ENCODE measurements around the gene LRCH1. TPM values are rescaled to one million over a fixed set of nuclear protein-coding genes. Genes with fewer than 3 reads are reported as not detected.
"Not testable (repeated sequence)": the region's sequence is repeated elsewhere in the genome, so short reads cannot be mapped to it uniquely, and the experiment has no call there.

Gene LRCH1, protein sequence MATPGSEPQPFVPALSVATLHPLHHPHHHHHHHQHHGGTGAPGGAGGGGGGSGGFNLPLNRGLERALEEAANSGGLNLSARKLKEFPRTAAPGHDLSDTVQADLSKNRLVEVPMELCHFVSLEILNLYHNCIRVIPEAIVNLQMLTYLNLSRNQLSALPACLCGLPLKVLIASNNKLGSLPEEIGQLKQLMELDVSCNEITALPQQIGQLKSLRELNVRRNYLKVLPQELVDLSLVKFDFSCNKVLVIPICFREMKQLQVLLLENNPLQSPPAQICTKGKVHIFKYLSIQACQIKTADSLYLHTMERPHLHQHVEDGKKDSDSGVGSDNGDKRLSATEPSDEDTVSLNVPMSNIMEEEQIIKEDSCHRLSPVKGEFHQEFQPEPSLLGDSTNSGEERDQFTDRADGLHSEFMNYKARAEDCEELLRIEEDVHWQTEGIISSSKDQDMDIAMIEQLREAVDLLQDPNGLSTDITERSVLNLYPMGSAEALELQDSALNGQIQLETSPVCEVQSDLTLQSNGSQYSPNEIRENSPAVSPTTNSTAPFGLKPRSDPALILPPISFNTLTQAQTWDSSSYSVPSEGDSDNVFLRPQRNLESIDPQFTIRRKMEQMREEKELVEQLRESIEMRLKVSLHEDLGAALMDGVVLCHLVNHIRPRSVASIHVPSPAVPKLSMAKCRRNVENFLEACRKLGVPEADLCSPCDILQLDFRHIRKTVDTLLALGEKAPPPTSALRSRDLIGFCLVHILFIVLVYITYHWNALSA
- 16.0 and 17.1 TPM in 2 replicates for total RNA-seq

DNA sequence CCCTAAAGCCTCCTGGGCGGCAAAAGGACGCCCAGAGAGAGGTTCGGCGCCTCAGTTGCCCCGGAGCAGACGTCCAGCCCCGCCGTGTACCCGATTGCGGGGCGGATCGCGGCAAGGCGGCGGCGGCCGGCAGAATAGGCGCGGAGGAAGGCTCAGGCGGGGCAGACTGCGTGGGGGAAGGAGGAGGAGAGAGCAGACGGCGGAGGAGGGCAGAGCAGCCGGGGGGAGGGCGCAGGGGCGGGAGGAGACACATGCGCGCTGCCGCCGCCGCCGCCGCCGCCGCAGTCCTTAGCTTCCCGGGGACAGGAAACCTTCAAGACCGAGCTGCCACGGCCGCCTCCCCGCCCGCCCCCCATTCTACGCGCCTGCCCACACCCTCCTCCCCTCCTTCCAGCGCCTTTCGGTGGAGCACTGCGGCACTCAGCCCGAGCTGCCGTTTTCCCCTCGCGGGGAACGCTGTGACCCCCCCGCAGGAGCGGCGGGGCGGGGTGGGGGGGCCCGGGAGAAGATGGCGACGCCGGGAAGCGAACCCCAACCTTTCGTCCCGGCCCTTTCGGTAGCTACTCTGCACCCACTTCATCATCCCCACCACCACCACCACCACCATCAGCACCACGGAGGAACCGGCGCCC is at the start of gene LRCH1:
TSS of gene LRCH1 (plus strand) at position 282 of the 632 bp plus-strand sequence. CDS start at position 509, 227 bp downstream.
- intact Hi-C loops (cut with micrococcal nuclease) = loop anchor here (1.0 to 10.0 kb wide), 9 partner anchors 39 to 501 kb away; partner anchors contain the start of genes LCP1 and ZC3H13

DNA sequence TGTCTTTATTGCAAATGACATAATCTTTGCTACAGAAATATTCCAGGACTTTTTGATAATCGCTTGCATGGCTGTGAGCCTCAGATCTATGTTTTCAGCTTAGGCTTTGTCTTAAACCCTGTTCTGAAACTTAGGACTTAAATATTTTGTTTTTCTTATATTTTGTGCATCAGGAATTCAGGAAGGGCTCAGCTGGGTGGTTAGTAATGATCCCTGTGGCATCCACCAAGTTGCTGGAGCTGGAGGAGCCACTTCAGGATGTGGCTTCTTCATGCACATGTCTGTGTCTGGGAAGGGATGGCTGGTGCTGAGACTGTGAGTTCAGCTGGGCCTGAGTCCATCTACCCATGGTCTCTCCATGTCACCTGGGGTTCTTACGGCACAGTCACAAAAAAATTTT is 48.9 kb upstream of the LRCH1 start:
- intact Hi-C loops (cut with micrococcal nuclease) = no loop called here

DNA sequence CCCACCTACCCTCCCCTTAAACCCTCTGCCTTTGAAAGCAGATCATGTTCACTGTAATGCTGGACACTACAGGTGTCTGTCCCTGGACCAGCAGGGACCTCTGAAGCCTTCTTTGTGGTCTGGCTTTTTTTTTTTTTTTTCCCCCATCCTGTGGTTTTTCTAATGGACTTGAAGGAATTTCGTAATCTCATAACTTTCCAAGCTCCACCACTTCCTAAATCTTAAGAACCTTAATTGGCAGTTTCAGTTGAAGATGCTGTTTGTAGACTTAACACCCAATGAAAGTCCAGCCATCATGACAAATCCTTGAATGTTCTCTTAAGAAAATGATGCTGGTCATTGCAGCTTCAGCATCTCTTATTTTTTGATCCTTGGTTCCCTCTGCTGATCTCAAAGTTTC is 45.0 kb upstream of the LRCH1 start:
- intact Hi-C loops (cut with micrococcal nuclease) = no loop called here

DNA sequence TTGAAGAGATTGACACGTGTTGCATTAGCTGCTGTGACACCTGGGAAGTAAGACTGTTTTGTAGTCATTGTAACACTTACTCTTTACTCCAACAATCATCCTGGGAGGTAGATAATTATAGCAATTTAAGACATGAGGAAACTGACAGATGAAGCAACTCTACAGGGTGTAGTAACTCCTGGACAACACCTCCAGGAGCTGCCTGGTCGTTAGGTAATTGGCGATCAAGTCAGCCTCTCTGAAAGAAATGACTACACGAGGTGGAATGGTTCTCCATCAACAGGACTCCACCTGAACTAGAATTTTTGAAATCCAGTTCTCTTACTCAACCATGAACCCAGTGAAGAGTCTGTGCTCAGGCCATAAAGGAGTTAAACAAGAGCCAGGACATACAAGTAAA is 43.0 kb upstream of the LRCH1 start:
- intact Hi-C loops (cut with micrococcal nuclease) = no loop called here

DNA sequence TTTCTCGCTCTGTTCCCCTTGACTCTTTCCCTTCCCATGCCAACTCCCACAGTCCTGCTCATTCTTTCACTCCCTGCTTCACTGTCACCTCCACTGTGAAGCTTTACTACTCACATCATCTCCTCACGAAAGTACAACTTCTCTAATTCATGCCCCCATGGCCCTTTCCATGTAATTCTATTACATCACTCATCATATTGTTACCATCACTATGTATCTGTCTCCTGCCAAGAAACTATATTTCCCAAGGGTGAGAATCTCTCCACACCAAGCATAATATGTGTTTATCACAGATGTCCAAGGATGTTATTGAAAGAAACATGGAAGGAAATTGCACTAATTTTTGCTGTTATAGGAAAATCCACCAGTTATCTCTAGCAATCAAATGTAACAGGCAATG is 37.2 kb upstream of the LRCH1 start:
- intact Hi-C loops (cut with micrococcal nuclease) = no loop called here

DNA sequence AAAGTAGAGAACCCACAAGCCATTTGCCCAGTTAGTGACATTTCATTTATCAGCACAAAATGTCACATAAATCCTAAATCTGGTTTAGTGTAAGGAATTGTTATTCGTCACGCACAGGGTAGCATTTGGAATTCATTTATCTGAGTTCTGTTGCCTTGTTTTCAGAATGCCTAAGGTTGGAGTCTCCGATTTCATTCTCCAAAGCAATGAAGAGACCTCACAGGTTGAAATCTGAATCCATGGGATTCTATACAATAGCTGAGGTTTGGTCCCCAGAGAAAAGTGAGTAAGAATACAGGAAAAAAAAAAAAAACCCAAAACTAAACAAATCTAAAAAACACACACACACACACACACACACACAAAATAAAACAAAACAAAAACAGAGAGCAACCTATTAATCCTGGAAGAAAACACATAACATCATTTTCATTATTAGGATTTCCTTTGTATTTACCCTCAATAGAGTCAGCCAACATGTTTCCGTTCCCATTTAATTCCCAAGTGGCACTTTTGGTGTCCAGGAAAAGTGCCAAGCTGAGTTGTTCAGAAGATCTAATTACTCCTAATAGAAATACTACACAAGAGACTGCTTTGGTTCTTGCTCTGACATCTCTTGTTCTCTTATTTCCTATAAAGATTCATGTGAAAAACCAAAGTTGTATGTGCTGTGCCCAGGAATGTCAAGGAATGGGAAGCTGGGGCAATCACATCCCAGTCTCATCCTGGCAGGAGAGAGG is 36.2 kb upstream of the LRCH1 start:
- intact Hi-C loops (cut with micrococcal nuclease) = no loop called here

DNA sequence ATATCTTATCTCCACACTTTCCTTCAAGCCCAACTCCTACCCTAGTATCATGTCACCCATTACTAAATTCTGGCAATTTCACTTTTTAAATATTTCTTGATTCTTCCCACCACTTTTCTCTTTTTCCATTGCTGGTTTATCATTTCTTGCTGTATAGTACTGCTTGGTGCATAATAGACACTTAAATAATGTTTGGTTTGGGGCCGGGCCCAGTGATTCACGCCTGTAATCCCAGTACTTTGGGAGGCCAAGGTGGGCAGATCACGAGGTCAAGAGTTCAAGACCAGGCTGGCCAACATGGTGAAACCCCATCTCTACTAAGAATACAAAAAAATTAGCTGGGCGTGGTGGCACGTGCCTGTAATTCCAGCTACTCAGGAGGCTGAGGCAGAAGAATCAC is 35.2 kb upstream of the LRCH1 start:
- intact Hi-C loops (cut with micrococcal nuclease) = not testable (repeated sequence)

DNA sequence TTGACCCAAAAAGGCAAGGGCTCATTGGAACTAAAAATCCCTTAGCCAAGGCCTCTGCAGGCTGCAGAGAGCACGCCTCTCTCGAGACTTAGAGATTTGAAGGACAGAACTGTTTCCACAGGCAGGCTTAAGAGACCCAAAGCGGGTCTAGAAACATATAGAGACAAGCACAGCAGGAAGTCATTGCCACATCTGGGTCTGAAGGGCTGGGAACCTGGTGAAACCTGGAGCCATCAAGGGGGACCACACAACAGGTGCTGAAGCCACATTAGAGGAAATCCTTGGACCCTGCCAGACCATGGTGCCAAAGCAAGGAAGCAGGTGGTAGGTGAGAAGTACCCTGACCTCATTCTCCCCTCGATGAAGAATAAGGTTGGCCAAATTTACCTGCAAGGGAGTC is 33.8 kb upstream of the LRCH1 start:
- intact Hi-C loops (cut with micrococcal nuclease) = no loop called here

DNA sequence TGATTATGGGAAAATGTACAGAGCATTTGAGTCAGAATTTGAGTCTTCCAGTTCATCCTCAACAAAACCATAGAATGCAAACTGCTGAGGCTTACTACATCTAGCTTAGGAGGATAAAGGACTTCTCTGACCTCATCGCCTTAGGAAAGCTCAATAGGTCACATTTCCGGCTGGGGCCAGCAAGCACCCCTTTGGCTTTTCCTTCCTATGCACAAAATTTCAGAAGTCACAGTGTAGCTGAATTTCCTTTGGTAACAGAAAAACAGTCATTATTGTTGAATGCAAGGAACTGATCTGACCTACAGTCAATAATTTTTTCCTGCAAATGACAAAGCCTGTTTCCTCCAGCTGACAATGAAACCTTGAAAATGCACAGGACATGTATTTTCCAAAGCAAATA is 32.8 kb upstream of the LRCH1 start:
- intact Hi-C loops (cut with micrococcal nuclease) = no loop called here

DNA sequence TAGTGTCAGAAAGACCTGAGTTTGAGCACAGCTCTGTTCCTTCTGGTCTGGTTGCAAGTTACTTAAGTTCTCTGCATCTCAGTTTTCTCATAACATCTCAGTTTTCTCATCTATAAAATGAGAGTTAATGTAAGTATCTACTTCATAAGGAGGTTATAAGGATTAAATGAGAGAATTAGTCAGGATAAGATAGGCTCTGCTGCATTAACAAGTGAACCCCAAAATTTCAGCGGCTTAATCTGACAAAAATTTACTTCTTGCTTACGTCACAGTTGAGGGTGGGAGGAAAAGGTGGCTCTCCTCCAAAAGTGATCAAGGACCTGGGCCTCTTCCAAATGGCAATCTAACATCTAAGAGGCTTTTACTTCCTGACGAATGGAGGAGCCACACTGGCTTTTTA is 31.5 kb upstream of the LRCH1 start:
- intact Hi-C loops (cut with micrococcal nuclease) = no loop called here

DNA sequence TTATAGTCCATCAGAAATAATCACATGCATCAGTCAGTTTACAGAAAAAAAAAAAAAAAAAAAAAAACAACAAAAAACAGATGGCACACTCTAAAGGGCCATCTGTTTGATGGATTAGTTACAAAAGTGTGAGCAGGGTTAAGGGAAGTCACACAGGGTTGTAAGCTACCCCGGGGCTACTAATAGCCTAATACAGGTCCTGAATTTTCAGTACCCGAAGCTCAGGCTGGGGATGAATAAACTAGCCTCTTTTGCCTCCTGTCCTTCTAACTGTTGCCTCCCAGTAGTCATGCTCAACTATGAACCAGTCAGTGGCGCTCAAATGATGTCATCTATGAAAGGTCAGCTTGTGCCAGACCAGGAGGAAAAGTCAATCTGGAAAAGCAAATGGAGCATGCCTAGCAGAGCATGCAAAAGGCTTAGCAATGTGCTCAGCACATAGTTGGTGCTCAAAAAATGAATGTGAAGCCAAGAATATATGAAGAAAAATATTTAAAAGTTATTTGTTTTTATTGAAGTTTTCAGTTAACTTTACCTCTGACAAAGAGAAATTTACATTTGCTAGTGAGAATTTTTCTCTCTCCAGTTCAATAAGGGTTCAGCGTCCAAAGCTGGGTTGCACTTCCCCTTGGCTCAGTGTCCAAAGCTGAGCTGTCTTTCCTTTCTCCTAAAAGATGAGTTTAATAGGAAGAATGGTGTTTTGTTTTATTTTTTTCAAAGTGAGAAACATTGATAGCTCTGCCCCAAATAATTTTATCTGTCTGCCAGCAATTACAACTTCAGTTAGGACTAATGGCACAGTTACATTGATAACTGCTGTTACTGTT is 30.8 kb upstream of the LRCH1 start:
- intact Hi-C loops (cut with micrococcal nuclease) = no loop called here

DNA sequence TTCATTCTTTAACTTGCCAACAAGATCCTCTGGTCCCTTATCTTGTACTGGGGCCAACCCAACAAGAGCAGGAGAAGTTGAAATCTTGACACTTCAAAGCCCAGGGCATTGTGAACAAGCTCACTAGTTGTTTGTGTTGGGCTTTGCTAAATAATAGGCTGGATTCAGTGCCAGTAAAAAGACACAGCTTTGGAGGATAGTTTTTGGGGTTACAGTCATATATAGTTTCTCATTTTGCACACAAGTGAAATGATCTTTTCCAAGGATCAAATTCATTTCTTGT is 30.3 kb upstream of the LRCH1 start:
- intact Hi-C loops (cut with micrococcal nuclease) = no loop called here

DNA sequence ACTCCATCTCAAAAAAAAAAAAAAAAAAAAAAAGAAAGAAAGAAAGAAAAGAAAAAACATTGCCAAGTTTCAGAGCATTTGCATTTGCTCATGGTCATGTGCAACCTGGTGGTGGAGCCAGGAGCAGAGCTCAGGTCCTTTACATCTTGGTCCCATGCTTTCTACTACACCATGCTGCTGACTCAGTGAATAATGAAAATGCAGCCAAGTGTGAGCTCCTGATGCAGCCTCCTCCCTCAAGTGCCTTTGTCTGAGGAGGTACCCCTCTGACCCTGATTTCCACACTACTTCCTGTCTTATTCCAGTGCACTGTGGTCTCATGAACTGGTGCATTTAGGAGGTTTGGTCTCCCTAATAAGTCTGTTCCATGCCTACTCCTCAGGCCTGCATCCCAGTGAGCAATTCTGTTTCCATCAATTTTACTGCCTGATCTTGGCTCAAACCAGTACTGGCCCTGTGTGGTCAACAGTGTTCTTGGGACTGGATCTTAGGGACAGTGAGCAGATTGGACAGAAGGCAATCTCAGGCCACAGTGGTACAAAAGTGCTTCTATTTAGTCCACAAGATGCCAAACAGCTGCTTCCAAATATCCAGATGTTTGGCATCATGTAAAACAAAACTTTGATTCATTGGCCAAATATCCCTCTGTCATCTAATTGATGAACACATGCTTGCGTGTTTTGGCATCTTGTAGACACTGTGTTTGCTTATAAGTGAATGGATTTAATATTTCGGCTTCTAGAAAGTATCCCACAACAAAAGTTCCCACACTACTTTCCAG is 28.8 kb upstream of the LRCH1 start:
- intact Hi-C loops (cut with micrococcal nuclease) = no loop called here

DNA sequence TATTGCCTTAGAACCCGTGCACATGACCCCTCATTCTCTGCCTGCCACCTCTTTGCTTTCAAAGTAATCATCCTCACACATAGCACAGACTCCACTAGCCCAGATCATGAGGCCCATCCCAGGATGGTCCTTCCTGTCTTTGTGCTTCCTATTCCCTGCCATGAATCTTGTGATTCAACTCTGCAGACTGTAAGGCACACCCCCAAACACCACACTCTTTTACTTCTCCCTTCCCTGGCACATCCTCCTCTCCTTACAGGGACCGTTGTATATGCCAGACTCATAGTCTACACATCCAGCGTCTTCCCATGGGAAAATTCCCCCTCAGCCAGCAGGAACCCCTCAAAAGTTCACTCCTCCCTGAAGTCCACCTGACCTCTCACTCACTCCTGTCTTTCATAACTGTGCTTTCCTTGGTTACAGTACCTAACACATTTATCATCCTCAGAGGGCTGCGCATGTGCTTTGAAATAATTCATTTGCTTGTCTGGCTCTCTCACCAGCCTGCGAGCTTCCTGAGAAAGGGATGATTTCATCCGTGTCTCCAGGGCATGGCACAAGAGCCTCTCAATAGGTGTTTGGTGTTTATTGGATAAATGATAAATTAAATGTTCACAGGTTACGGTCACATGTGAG is 26.8 kb upstream of the LRCH1 start:
- intact Hi-C loops (cut with micrococcal nuclease) = no loop called here

DNA sequence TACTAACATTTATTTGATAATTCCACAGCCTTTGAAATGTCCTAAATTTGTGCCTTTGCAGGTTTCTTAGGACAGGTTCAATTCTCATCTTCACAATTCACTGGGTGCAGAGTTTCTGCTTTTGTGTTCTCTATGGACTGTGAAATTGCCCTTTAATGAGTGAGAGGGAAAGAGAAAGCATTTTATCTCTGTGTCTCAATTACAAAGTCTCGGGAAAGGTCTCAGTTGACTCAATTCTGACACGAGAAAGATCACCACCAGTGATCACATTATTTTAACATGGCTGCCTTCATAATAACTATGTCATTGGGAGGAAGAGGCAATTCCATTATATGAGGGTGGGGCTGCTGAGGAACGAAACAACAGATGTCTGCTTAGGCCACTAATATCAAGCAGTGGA is 26.2 kb upstream of the LRCH1 start:
- intact Hi-C loops (cut with micrococcal nuclease) = no loop called here

DNA sequence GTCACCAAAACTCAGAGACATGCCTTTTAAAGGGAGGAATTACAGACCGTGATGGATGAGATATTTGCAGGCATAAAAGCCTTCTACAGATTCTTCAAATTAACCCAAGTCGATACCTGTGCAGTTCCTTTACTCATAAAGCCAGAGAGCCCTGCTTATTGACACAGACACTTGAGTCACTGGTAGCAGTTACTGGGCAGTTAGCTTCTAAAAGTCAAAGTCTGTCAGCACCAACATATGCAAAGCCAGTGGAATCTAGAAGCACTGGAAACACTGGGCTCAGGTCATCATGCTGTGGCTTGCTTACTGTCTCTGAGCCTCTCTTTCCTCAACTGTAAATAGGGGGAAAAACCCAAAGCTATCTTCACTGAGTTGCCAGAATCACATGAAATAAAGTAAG is 25.7 kb upstream of the LRCH1 start:
- intact Hi-C loops (cut with micrococcal nuclease) = no loop called here

DNA sequence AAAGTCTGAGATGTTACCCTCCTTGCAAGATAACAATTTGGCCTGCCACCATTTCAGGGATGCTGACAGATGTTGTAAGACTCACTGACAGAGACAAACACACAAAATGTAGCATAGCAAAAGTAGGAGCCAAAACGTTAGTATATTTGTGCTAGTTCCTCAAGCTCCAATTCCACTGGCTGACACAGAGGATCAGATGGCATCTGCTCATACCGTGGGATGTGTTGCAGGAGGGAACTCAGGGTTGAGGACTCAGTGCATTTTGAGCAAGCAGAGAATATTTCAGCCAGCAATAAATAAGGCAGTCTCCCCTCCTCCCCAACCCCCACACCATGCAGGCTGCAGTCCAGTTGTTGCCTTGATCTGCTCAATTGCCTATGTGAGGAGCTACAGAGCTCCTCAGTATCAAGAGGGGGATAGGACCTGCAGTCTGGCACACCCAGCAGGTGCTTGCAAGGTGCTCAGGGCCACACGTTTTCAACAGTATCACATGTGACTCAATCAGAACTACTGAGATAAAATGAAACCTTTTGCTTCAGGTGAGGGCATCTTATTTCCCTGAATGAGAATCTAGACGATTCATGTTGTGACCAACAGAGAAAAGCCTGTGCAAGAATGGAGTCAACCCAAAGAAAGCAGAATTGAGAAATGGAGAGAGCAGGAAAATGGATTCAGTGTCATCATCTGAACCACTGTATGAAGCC is 23.6 kb upstream of the LRCH1 start:
- intact Hi-C loops (cut with micrococcal nuclease) = no loop called here

DNA sequence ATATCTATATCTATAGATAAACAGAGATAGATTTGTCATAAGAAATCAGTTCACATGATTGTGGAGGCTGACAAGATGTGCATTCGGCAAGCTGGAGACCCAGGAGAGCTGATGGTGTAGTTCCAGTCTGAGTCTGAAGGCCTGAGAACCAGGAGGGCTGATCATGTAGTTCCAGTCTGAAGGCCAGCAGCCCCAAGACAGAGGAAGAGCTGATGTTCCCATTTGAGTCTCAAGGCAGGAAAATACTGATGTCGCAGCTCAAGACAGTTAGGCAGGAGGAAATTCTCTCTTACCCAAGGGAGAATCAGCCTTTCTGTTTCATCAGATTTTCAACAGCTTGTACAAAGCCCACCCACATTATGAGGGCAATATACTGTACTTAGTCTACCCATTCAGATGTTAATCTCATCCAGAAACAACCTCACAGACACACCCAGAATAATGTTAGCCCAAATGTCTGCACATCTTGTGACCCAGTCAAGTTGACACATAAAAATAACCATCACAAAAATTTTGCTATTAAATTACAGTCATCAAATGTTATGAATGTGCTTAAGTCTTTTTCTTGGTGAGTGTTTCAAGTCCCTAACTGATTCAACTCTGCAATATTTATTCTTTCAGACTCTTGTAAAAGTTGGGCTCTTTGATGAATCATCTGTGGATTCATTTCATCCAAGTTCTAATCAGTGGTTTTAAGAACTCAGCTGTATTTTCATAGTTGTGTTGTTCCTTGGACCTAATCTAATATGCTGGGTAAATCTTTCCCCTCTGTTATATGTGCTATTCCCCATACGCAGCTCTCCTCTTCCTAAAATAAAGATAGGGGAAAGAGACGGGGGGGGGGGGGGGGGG is 22.7 kb upstream of the LRCH1 start:
- intact Hi-C loops (cut with micrococcal nuclease) = no loop called here
